ENCODE measurements around the gene SPCS1. TPM values are rescaled to one million over a fixed set of nuclear protein-coding genes. Genes with fewer than 3 reads are reported as not detected.

Gene SPCS1
- polyA plus RNA-seq, 1 donor (not counting 4 experiments of a cell fraction or from before 2014, with no cell fraction given) = 140 TPM

GRCh38 chr3:52752045-52752660, 46.2 kb downstream of the SPCS1 start:
- H3K27ac ChIP-seq (ENCODE audit: control insufficient read depth, insufficient read depth, low read length) = no peak overlapping the region
- peaks cover 13% of the 10 kb centered on the region in 2 experiments for H3K36me3 ChIP-seq (ENCODE audit: control insufficient read depth in 2 of 2, extremely low read depth in 1 of 2, insufficient read depth in 2 of 2, low read length in 2 of 2)
- no peaks in the 10 kb centered on the region for H3K9me1 ChIP-seq (ENCODE audit: control insufficient read depth, extremely low read depth, insufficient read depth, low read length)
- DNase-seq (ENCODE audit: low read depth, low spot score) = no peak
- TF ChIP-seq CTCF (optimal IDR thresholded peaks at IDR 0.05 in 1 of 3, IDR thresholded peaks at IDR 0.05 in 1 of 3, conservative IDR thresholded peaks at IDR 0.05 in 1 of 3; ENCODE audit: extremely low read depth in 1 of 3, insufficient read depth in 2 of 3, low read length in 3 of 3) (no peak), EZH2 (IDR thresholded peaks at IDR 0.05; ENCODE audit: low read length) (no peak)
- no peaks in the 10 kb centered on the region for H3K4me1 ChIP-seq (ENCODE audit: control insufficient read depth, extremely low read depth, insufficient read depth, low read length)
- no peak overlapping the region for H3K9ac ChIP-seq (ENCODE audit: control insufficient read depth, extremely low read depth, insufficient read depth, low read length)
- H3K79me2 ChIP-seq (ENCODE audit: control insufficient read depth, insufficient read depth, low read length) = no peaks in the 10 kb centered on the region
- no peak overlapping the region for H2AFZ ChIP-seq (ENCODE audit: control insufficient read depth, low read length)
- no peak overlapping the region for H3K4me3 ChIP-seq (ENCODE audit: control insufficient read depth in 2 of 3, extremely low read depth in 1 of 3, insufficient read depth in 2 of 3, low read depth in 1 of 3, low read length in 3 of 3)
- no peaks in the 10 kb centered on the region for H4K20me1 ChIP-seq (ENCODE audit: control insufficient read depth, extremely low read depth, insufficient read depth, low read length)
- no peak overlapping the region for H3K4me2 ChIP-seq (ENCODE audit: control insufficient read depth, extremely low read depth, insufficient read depth, low read depth, low read length)
- no peak for FAIRE-seq
- dilution Hi-C loops (cut with MboI; ENCODE audit: extremely low pct_ligation_motif_present, low sequenced_read_pairs) = no loop called here
- H3K27me3 ChIP-seq (ENCODE audit: control insufficient read depth, extremely low read depth, insufficient read depth, low read length) = no peaks in the 10 kb centered on the region
- H3K9me3 ChIP-seq (ENCODE audit: control insufficient read depth, low read depth, low read length) = no peaks in the 10 kb centered on the region

GRCh38 chr3:52754373-52754772, 48.5 kb downstream of the SPCS1 start:
- Histone ChIP-seq H3K36me3 (ENCODE audit: control insufficient read depth in 2 of 2, extremely low read depth in 1 of 2, insufficient read depth in 2 of 2, low read length in 2 of 2) (peaks cover 9 to 13% of the 10 kb centered on the region in 2 experiments), H3K79me2 (ENCODE audit: control insufficient read depth, insufficient read depth, low read length) (no peaks in the 10 kb centered on the region), H4K20me1 (ENCODE audit: control insufficient read depth, extremely low read depth, insufficient read depth, low read length) (no peaks in the 10 kb centered on the region), H3K4me1 (ENCODE audit: control insufficient read depth, extremely low read depth, insufficient read depth, low read length) (no peaks in the 10 kb centered on the region), H3K9ac (ENCODE audit: control insufficient read depth, extremely low read depth, insufficient read depth, low read length) (no peak overlapping the region), H2AFZ (ENCODE audit: control insufficient read depth, low read length) (no peak overlapping the region), H3K4me3 (ENCODE audit: control insufficient read depth in 2 of 3, extremely low read depth in 1 of 3, insufficient read depth in 2 of 3, low read depth in 1 of 3, low read length in 3 of 3) (no peak overlapping the region), H3K27ac (ENCODE audit: control insufficient read depth, insufficient read depth, low read length) (no peak overlapping the region), H3K27me3 (ENCODE audit: control insufficient read depth, extremely low read depth, insufficient read depth, low read length) (no peaks in the 10 kb centered on the region), H3K4me2 (ENCODE audit: control insufficient read depth, extremely low read depth, insufficient read depth, low read depth, low read length) (no peak overlapping the region), H3K9me1 (ENCODE audit: control insufficient read depth, extremely low read depth, insufficient read depth, low read length) (no peaks in the 10 kb centered on the region), H3K9me3 (ENCODE audit: control insufficient read depth, low read depth, low read length) (no peaks in the 10 kb centered on the region)
- dilution Hi-C loops (cut with MboI; ENCODE audit: extremely low pct_ligation_motif_present, low sequenced_read_pairs) = no loop called here
- DNase-seq (ENCODE audit: low read depth, low spot score) = no peak
- no peak for TF ChIP-seq EZH2 (IDR thresholded peaks at IDR 0.05; ENCODE audit: low read length)
- TF ChIP-seq CTCF (optimal IDR thresholded peaks at IDR 0.05 in 1 of 3, IDR thresholded peaks at IDR 0.05 in 1 of 3, conservative IDR thresholded peaks at IDR 0.05 in 1 of 3; ENCODE audit: extremely low read depth in 1 of 3, insufficient read depth in 2 of 3, low read length in 3 of 3) = no peak
- FAIRE-seq = no peak

All from keratinocyte (primary cell).